IMR-90 (cell line): ENCODE results near the gene ITGA2. TPM values are rescaled to one million over a fixed set of nuclear protein-coding genes. Genes with fewer than 3 reads are reported as not detected.

ENCODE experiments used
- ATAC-seq: fragments of 200-7000 bp; cut with Tn5 transposase; 2 replicates; pipeline ENCODE4 v1.9.1; 2020; ENCODE audit warnings: low read depth, mild to moderate bottlenecking, moderate library complexity
- BruUV-seq: library from RNA; stranded (reverse); fragments of 400-500 nt; replicated peaks from 2 replicates; lab custom pipeline; 2021; lab: Mats Ljungman, UMichigan
- CTCF ChIA-PET: fragments of 300-600 bp; formaldehyde crosslinking; extraction: SDS; loops from one replicate; lab custom pipeline; 2021; ENCODE audit warnings: antibody characterized with exemption; lab: Yijun Ruan, JAX
- POLR2A ChIA-PET: fragments of 300-600 bp; sonication (Branson Sonifier 250); formaldehyde crosslinking; loops from one replicate; lab custom pipeline; 2022; ENCODE audit warnings: antibody characterized with exemption; ENCODE audit not compliant: unreplicated experiment; lab: Charles Lee
- DNase-seq: peaks from one replicate; pipeline ENCODE4 v3.0.0; 2013
- H2AFZ ChIP-seq: replicated peaks from 2 replicates; pipeline ENCODE3; 2013; ENCODE audit warnings: low read length, mild to moderate bottlenecking; ENCODE audit not compliant: poor library complexity
- H2AK5ac ChIP-seq: 2 replicates; pipeline ENCODE4 v1.6.1; 2013; ENCODE audit warnings: low read depth, low read length, inconsistent platforms
- H2AK9ac ChIP-seq: replicated peaks from 2 replicates; pipeline ENCODE3; 2013; ENCODE audit warnings: mild to moderate bottlenecking, low read depth, low read length, moderate library complexity; ENCODE audit not compliant: poor library complexity
- H2BK120ac ChIP-seq: 2 replicates; pipeline ENCODE4 v1.6.1; 2013; ENCODE audit warnings: low read depth, low read length, inconsistent platforms
- H2BK15ac ChIP-seq: 3 replicates; pipeline ENCODE4 v1.6.1; 2013; ENCODE audit warnings: low read depth, low read length, inconsistent platforms
- H2BK20ac ChIP-seq: 2 replicates; pipeline ENCODE4 v1.6.1; 2013; ENCODE audit warnings: low read depth, mild to moderate bottlenecking, inconsistent platforms, low read length, moderate library complexity
- H2BK5ac ChIP-seq: 2 replicates; pipeline ENCODE4 v1.6.1; 2013; ENCODE audit warnings: mild to moderate bottlenecking, low read depth, low read length, inconsistent platforms; ENCODE audit not compliant: poor library complexity, severe bottlenecking
- H3K14ac ChIP-seq: replicated peaks from 2 replicates; pipeline ENCODE4 v1.6.1; 2013; ENCODE audit warnings: low read depth, low read length, inconsistent platforms
- H3K18ac ChIP-seq: 2 replicates; pipeline ENCODE4 v1.6.1; 2013; ENCODE audit warnings: low read depth, low read length, control low read depth
- H3K23ac ChIP-seq: 2 replicates; pipeline ENCODE4 v1.6.1; 2013; ENCODE audit warnings: low read depth, low read length, inconsistent platforms
- H3K27ac ChIP-seq: 2 replicates; pipeline ENCODE4 v1.5.1; 2013; ENCODE audit warnings: mild to moderate bottlenecking, control low read depth, low read length; ENCODE audit not compliant: insufficient read depth
- H3K27me3 ChIP-seq: 2 replicates; pipeline ENCODE4 v1.6.1; 2013; ENCODE audit warnings: low read length; ENCODE audit not compliant: control insufficient read depth, insufficient read depth
- H3K36me3 ChIP-seq: 2 replicates; pipeline ENCODE4 v1.6.1; 2013; ENCODE audit warnings: low read length, mixed read lengths; ENCODE audit not compliant: control insufficient read depth, insufficient read depth
- H3K4ac ChIP-seq: 2 replicates; pipeline ENCODE4 v1.6.1; 2013; ENCODE audit warnings: low read depth, low read length, inconsistent platforms
- H3K4me1 ChIP-seq: 2 replicates; pipeline ENCODE4 v1.6.1; 2013; ENCODE audit warnings: low read length, mixed read lengths; ENCODE audit not compliant: control insufficient read depth, insufficient read depth
- H3K4me2 ChIP-seq: 2 replicates; pipeline ENCODE4 v1.6.1; 2013; ENCODE audit warnings: low read depth, mild to moderate bottlenecking, control low read depth, low read length, moderate library complexity
- H3K4me3 ChIP-seq: 2 replicates; pipeline ENCODE4 v1.5.1; 2013; ENCODE audit warnings: low read depth, mild to moderate bottlenecking, control low read depth, low read length, moderate library complexity; ENCODE audit not compliant: insufficient read depth
- H3K56ac ChIP-seq: 2 replicates; pipeline ENCODE4 v1.6.1; 2013; ENCODE audit warnings: low read length, inconsistent platforms; ENCODE audit not compliant: insufficient read depth; ENCODE audit errors: extremely low read depth
- H3K79me1 ChIP-seq, 2 experiments: 2 replicates each; pipeline ENCODE4 v1.6.1; 2013; ENCODE audit warnings: low read length in 2 of 2, inconsistent platforms in 1 of 2, low read depth in 1 of 2
- H3K9ac ChIP-seq: 2 replicates; pipeline ENCODE4 v1.6.1; 2013; ENCODE audit warnings: low read depth, low read length, control low read depth
- H3K9me1 ChIP-seq: 2 replicates; pipeline ENCODE4 v1.6.1; 2013; ENCODE audit warnings: low read length, inconsistent platforms; ENCODE audit not compliant: insufficient read depth
- H3K9me3 ChIP-seq: 2 replicates; pipeline ENCODE4 v1.6.1; 2013; ENCODE audit warnings: low read length; ENCODE audit not compliant: control insufficient read depth, insufficient read depth
- H4K20me1 ChIP-seq: 2 replicates; pipeline ENCODE4 v1.6.1; 2013; ENCODE audit warnings: low read length, inconsistent platforms; ENCODE audit not compliant: insufficient read depth
- H4K5ac ChIP-seq: 2 replicates; pipeline ENCODE4 v1.6.1; 2013; ENCODE audit warnings: mild to moderate bottlenecking, low read depth, low read length, control low read depth
- H4K8ac ChIP-seq, 2 experiments: 2 replicates each; pipeline ENCODE4 v1.6.1; 2013; ENCODE audit warnings: low read depth in 2 of 2, low read length in 2 of 2, control low read depth in 1 of 2, inconsistent platforms in 1 of 2
- H4K91ac ChIP-seq: 2 replicates; pipeline ENCODE4 v1.6.1; 2013; ENCODE audit warnings: low read depth, low read length, inconsistent platforms; ENCODE audit not compliant: insufficient read depth
- BHLHE40 ChIP-seq: fragments of 150-350 bp; IDR thresholded peaks from 2 replicates; pipeline ENCODE4 v1.6.1; 2016; ENCODE audit warnings: mild to moderate bottlenecking, low read depth, low read length
- CEBPB ChIP-seq: IDR thresholded peaks from 2 replicates; pipeline ENCODE4 v1.6.1; 2012; ENCODE audit warnings: low read depth, low read length, improper control_type of control experiment
- CHD1 ChIP-seq: IDR thresholded peaks from 2 replicates; pipeline ENCODE4 v1.6.1; 2012; ENCODE audit warnings: low read depth, low read length, improper control_type of control experiment
- FOS ChIP-seq: fragments of 150-350 bp; IDR thresholded peaks from 2 replicates; pipeline ENCODE4 v1.6.1; 2016; ENCODE audit warnings: low read depth, low read length
- MAFK ChIP-seq: IDR thresholded peaks from 2 replicates; pipeline ENCODE4 v1.6.1; 2012; ENCODE audit warnings: low read depth, low read length, improper control_type of control experiment
- MAZ ChIP-seq: IDR thresholded peaks from 2 replicates; pipeline ENCODE4 v1.6.1; 2012; ENCODE audit warnings: low read depth, mild to moderate bottlenecking, low read length, improper control_type of control experiment, moderate library complexity, borderline replicate concordance
- MXI1 ChIP-seq: IDR thresholded peaks from 2 replicates; pipeline ENCODE4 v1.6.1; 2012; ENCODE audit warnings: low read depth, mild to moderate bottlenecking, low read length, moderate library complexity, borderline replicate concordance
- NFE2L2 ChIP-seq: fragments of 150-350 bp; IDR thresholded peaks from 2 replicates; pipeline ENCODE4 v1.6.1; 2016; ENCODE audit warnings: low read depth, mild to moderate bottlenecking, low read length
- POLR2A ChIP-seq: IDR thresholded peaks from 2 replicates; pipeline ENCODE4 v1.6.1; 2012; ENCODE audit warnings: mild to moderate bottlenecking, low read depth, low read length
- RAD21 ChIP-seq: IDR thresholded peaks from 2 replicates; pipeline ENCODE4 v1.6.1; 2012; ENCODE audit warnings: low read length, improper control_type of control experiment
- RFX5 ChIP-seq: IDR thresholded peaks from 2 replicates; pipeline ENCODE4 v1.8.0; 2012; ENCODE audit warnings: low read depth, mild to moderate bottlenecking, low read length, moderate library complexity
- SMC3 ChIP-seq: fragments of 150-350 bp; IDR thresholded peaks from 2 replicates; pipeline ENCODE4 v1.6.1; 2016; ENCODE audit warnings: low read depth, mild to moderate bottlenecking, antibody characterized with exemption, low read length, moderate library complexity
- WGBS, 2 experiments: methylation state at CpG; one replicate each; pipeline versions ENCODE4 v1.1.5 to v1.1.7; 2013; ENCODE audit warnings: missing lambda C conversion rate in 2 of 2; ENCODE audit not compliant: insufficient read length in 1 of 2; ENCODE audit errors: extremely low coverage in 2 of 2; 5-methylcytosine and 5-hydroxymethylcytosine counted together
- dilution Hi-C: fragments of 300-500 bp; cut with HindIII; formaldehyde crosslinking; loops from one replicate; pipeline ENCODE4 v1.14.3; 2018; ENCODE audit warnings: low sequenced_read_pairs; ENCODE audit not compliant: unreplicated experiment
- in situ Hi-C: fragments of 300-500 bp; cut with MboI; formaldehyde crosslinking; loops from 3 replicates; pipeline ENCODE4 v1.14.3; 2019; ENCODE audit warnings: low sequenced_read_pairs, inconsistent platforms, mixed read lengths
- intact Hi-C: fragments of 100-400 bp; cut with micrococcal nuclease; formaldehyde crosslinking; loops from 2 replicates; pipeline ENCODE4 v1.10.0; 2022
- polyA plus RNA-seq, 3 experiments: library from polyadenylated mRNA; depleted of rRNA; stranded (reverse); fragments of >200 nt; gene quantifications; 2 replicates each; pipeline ENCODE4 v1.2.3, GENCODE V29; 2012; ENCODE audit warnings: low replicate concordance in 1 of 3
- total RNA-seq: library from RNA; depleted of rRNA; stranded (reverse); fragments of >200 nt; gene quantifications from 2 replicates; pipeline ENCODE4 v1.2.3, GENCODE V29; 2012
- TF ChIP-seq, protein P1 (sequence below): fragments of 150-350 bp; IDR thresholded peaks from 2 replicates; pipeline ENCODE4 v1.6.1; 2017; ENCODE audit warnings: mild to moderate bottlenecking, antibody characterized with exemption, low read length, low read depth
- TF ChIP-seq, protein P2 (sequence below): conservative IDR thresholded peaks from 2 replicates; pipeline ENCODE4 v1.5.1; 2012; ENCODE audit warnings: mild to moderate bottlenecking, low read depth, low read length, improper control_type of control experiment
- TF ChIP-seq, protein P3 (sequence below): fragments of 150-350 bp; IDR thresholded peaks from 2 replicates; pipeline ENCODE4 v1.6.1; 2016; ENCODE audit warnings: low read depth, mild to moderate bottlenecking, low read length, moderate library complexity, borderline replicate concordance

Gene ITGA2
- total and polyA plus RNA-seq, 2 of the 4 experiments (the other 2 are of a cell fraction) = 23.3 to 93.4 TPM

DNA sequence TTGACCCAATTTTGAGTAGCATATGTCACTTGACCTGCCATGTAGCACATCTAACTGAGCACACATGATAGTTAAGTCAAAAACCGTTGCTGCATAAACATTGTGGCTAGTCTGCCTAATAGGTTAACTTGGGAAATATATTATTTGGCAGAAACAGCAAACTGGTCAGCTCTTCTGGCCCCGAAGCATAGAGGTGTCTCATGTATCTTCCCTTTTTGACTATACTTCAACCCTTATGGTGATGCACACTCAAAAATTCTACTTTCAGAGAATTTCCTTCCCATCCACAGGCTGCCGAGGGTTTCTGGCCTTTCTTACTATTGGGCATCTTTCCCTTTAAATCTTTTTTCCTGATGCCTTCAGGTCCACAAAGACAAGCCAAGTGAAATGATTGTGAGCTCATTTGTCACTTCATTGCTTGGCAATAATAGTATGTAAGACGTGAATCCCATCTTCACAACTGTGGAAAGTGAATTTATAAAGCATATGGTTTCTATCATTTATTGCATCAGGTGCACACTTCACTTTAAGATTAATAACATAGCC is 79.2 kb downstream of the ITGA2 start:
- no peak for TF ChIP-seq SMC3
- TF ChIP-seq NFE2L2 = no peak
- no peak for TF ChIP-seq RFX5
- no peak for TF ChIP-seq MXI1
- TF ChIP-seq FOS = no peak
- no peak for TF ChIP-seq RAD21
- TF ChIP-seq BHLHE40 = no peak
- no peak for TF ChIP-seq CHD1
- TF ChIP-seq, protein P1, sequence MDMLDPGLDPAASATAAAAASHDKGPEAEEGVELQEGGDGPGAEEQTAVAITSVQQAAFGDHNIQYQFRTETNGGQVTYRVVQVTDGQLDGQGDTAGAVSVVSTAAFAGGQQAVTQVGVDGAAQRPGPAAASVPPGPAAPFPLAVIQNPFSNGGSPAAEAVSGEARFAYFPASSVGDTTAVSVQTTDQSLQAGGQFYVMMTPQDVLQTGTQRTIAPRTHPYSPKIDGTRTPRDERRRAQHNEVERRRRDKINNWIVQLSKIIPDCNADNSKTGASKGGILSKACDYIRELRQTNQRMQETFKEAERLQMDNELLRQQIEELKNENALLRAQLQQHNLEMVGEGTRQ = no peak
- no peak for TF ChIP-seq MAZ
- no peak for TF ChIP-seq CEBPB
- TF ChIP-seq, protein P2, sequence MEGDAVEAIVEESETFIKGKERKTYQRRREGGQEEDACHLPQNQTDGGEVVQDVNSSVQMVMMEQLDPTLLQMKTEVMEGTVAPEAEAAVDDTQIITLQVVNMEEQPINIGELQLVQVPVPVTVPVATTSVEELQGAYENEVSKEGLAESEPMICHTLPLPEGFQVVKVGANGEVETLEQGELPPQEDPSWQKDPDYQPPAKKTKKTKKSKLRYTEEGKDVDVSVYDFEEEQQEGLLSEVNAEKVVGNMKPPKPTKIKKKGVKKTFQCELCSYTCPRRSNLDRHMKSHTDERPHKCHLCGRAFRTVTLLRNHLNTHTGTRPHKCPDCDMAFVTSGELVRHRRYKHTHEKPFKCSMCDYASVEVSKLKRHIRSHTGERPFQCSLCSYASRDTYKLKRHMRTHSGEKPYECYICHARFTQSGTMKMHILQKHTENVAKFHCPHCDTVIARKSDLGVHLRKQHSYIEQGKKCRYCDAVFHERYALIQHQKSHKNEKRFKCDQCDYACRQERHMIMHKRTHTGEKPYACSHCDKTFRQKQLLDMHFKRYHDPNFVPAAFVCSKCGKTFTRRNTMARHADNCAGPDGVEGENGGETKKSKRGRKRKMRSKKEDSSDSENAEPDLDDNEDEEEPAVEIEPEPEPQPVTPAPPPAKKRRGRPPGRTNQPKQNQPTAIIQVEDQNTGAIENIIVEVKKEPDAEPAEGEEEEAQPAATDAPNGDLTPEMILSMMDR = no peak
- TF ChIP-seq, protein P3, sequence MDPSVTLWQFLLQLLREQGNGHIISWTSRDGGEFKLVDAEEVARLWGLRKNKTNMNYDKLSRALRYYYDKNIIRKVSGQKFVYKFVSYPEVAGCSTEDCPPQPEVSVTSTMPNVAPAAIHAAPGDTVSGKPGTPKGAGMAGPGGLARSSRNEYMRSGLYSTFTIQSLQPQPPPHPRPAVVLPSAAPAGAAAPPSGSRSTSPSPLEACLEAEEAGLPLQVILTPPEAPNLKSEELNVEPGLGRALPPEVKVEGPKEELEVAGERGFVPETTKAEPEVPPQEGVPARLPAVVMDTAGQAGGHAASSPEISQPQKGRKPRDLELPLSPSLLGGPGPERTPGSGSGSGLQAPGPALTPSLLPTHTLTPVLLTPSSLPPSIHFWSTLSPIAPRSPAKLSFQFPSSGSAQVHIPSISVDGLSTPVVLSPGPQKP = no peak
- no peak for TF ChIP-seq MAFK
- TF ChIP-seq POLR2A = no peak
- H2BK20ac ChIP-seq = peak overlapping the region; percentile 13; the same call in 1 of the 2 replicates
- H3K9ac ChIP-seq = no peak overlapping the region
- in situ Hi-C loops (no loop called here), dilution Hi-C loops (loop anchor here (25.0 kb wide), 1 partner anchor 106 kb away; no protein-coding TSS in a partner anchor), intact Hi-C loops (no loop called here)
- no peak for ATAC-seq
- H3K4me2 ChIP-seq = no peak overlapping the region
- no CpG with 5 or more reads among the region's 4 CpGs for WGBS, 2 experiments
- no peak overlapping the region for H2BK15ac ChIP-seq
- no peaks in the 10 kb centered on the region for H3K9me1 ChIP-seq
- no peak overlapping the region for H2AFZ ChIP-seq
- H2AK5ac ChIP-seq = no peak overlapping the region
- peaks cover 15% of the 10 kb centered on the region for H3K36me3 ChIP-seq
- H3K27me3 ChIP-seq = no peaks in the 10 kb centered on the region
- H4K20me1 ChIP-seq = no peaks in the 10 kb centered on the region
- DNase-seq = no peak
- BruUV-seq = no TSS peak
- H3K4me3 ChIP-seq = no peak overlapping the region
- H4K8ac ChIP-seq = no peak overlapping the region
- H2BK5ac ChIP-seq = no peak overlapping the region
- H3K14ac ChIP-seq = no peak overlapping the region
- H3K56ac ChIP-seq = no peak overlapping the region
- H3K27ac ChIP-seq = no peak overlapping the region
- H3K18ac ChIP-seq = no peak overlapping the region
- no peak overlapping the region for H4K5ac ChIP-seq
- no peak overlapping the region for H4K91ac ChIP-seq
- POLR2A ChIA-PET = no interaction called here
- H2BK120ac ChIP-seq = no peak overlapping the region
- peaks cover 5% of the 10 kb centered on the region for H3K4me1 ChIP-seq
- H3K4ac ChIP-seq = no peak overlapping the region
- CTCF ChIA-PET = no interaction called here
- H3K23ac ChIP-seq = no peak overlapping the region
- no peak overlapping the region for H2AK9ac ChIP-seq
- no peaks in the 10 kb centered on the region for H3K9me3 ChIP-seq
- peaks cover 1 to 26% of the 10 kb centered on the region in 2 experiments; a peak in 2 of 4 replicates for H3K79me1 ChIP-seq
